H1 (cell line): Measurements from ENCODE around the gene KIR3DL1. TPM values are rescaled to one million over a fixed set of nuclear protein-coding genes. Genes with fewer than 3 reads are reported as not detected.

ENCODE experiments used
- CTCF ChIA-PET: fragments of 300-600 bp; sonication (Branson Sonifier 250); formaldehyde crosslinking; loops from one replicate; lab custom pipeline; 2021; ENCODE audit not compliant: partially characterized antibody; lab: Charles Lee
- POLR2A ChIA-PET: fragments of 300-600 bp; sonication (Branson Sonifier 250); formaldehyde crosslinking; loops from one replicate; lab custom pipeline; 2021; ENCODE audit warnings: inconsistent platforms; ENCODE audit not compliant: partially characterized antibody; lab: Charles Lee
- DNase-seq, 2 experiments: peaks; one replicate each; pipeline versions ENCODE4 v3.0.0 to v3.0.0-alpha.2; 2010 to 2022; ENCODE audit warnings: low spot score in 2 of 2, low read depth in 1 of 2, mixed read lengths in 1 of 2
- FAIRE-seq: peaks from 2 replicates; lab custom pipeline; 2011; peaks lifted over from hg19 to GRCh38; lab: Jason Lieb, UNC
- H2AFZ ChIP-seq: 2 replicates; pipeline ENCODE4 v1.8.1; 2012; ENCODE audit warnings: low read length, inconsistent platforms
- H2AK5ac ChIP-seq: 2 replicates; pipeline ENCODE4 v1.6.1; 2013; ENCODE audit warnings: low read depth, low read length
- H2BK120ac ChIP-seq: replicated peaks from 2 replicates; pipeline ENCODE3; 2013; ENCODE audit warnings: low read depth, low read length, inconsistent platforms
- H2BK12ac ChIP-seq: 2 replicates; pipeline ENCODE4 v1.6.1; 2013; ENCODE audit warnings: low read depth, low read length
- H2BK15ac ChIP-seq: 2 replicates; pipeline ENCODE4 v1.6.1; 2013; ENCODE audit warnings: low read length
- H2BK20ac ChIP-seq: 2 replicates; pipeline ENCODE4 v1.6.1; 2013; ENCODE audit warnings: low read length
- H2BK5ac ChIP-seq: 2 replicates; pipeline ENCODE4 v1.6.1; 2013; ENCODE audit warnings: low read depth, low read length
- H3K14ac ChIP-seq: 2 replicates; pipeline ENCODE4 v1.6.1; 2013; ENCODE audit warnings: inconsistent platforms; ENCODE audit not compliant: insufficient read length
- H3K18ac ChIP-seq: 2 replicates; pipeline ENCODE4 v1.6.1; 2013; ENCODE audit warnings: low read length; ENCODE audit errors: extremely low read depth
- H3K23ac ChIP-seq: 2 replicates; pipeline ENCODE4 v1.6.1; 2013; ENCODE audit warnings: inconsistent platforms; ENCODE audit not compliant: insufficient read length
- H3K23me2 ChIP-seq: 2 replicates; pipeline ENCODE4 v1.6.1; 2013; ENCODE audit warnings: low read depth, low read length
- H3K27ac ChIP-seq: 2 replicates; pipeline ENCODE4 v1.6.1; 2011; ENCODE audit warnings: low read depth, low read length, inconsistent platforms
- H3K27me3 ChIP-seq, 4 experiments: replicated peaks in 1 of 4; 1 replicate in 1 of 4; 2 replicates in 3 of 4; pipeline versions ENCODE4 v1.6.1 to v1.8.1; 2011 to 2013; ENCODE audit warnings: low read length in 3 of 4, mild to moderate bottlenecking in 3 of 4, inconsistent platforms in 2 of 4, mixed read lengths in 2 of 4, moderate library complexity in 1 of 4; ENCODE audit not compliant: control insufficient read depth in 3 of 4, insufficient read depth in 3 of 4; ENCODE audit errors: extremely low read depth in 1 of 4
- H3K36me3 ChIP-seq, 4 experiments: 2 replicates each; pipeline versions ENCODE4 v1.6.1 to v1.8.1; 2011 to 2013; ENCODE audit warnings: mild to moderate bottlenecking in 4 of 4, low read length in 3 of 4, moderate library complexity in 2 of 4, control low read depth in 1 of 4, inconsistent platforms in 1 of 4; ENCODE audit not compliant: insufficient read depth in 4 of 4, control insufficient read depth in 2 of 4
- H3K4ac ChIP-seq: replicated peaks from 2 replicates; pipeline ENCODE3; 2013; ENCODE audit warnings: low read length, low read depth, mixed read lengths, inconsistent platforms; ENCODE audit not compliant: insufficient read length
- H3K4me1 ChIP-seq, 4 experiments: replicated peaks in 1 of 4; 1 replicate in 1 of 4; 2 replicates in 3 of 4; pipeline versions ENCODE4 v1.6.1 to v1.8.1; 2011 to 2013; ENCODE audit warnings: low read length in 3 of 4, inconsistent platforms in 2 of 4, mixed read lengths in 1 of 4; ENCODE audit not compliant: insufficient read depth in 4 of 4, control insufficient read depth in 3 of 4
- H3K4me2 ChIP-seq, 2 experiments: 2 replicates each; pipeline versions ENCODE4 v1.6.1 to v1.8.1; 2011 to 2013; ENCODE audit warnings: low read depth in 2 of 2, low read length in 2 of 2, control low read depth in 1 of 2, inconsistent platforms in 1 of 2, mild to moderate bottlenecking in 1 of 2; ENCODE audit not compliant: insufficient read depth in 1 of 2
- H3K4me3 ChIP-seq, 4 experiments: fragments of 200-600, 300-600 bp in 1 of 4; sonication (generic), shearing (Covaris generic), sonication (Bioruptor Twin) in 1 of 4; 2 replicates each; pipeline versions ENCODE4 v1.5.1 to v1.8.1; 2011 to 2016; ENCODE audit warnings: low read length in 4 of 4, low read depth in 3 of 4, control low read depth in 2 of 4, inconsistent platforms in 2 of 4, mild to moderate bottlenecking in 2 of 4, mixed read lengths in 1 of 4, moderate library complexity in 1 of 4; ENCODE audit not compliant: insufficient read depth in 2 of 4; ENCODE audit errors: extremely low read depth in 1 of 4
- H3K56ac ChIP-seq: replicated peaks from 2 replicates; pipeline ENCODE3; 2013; ENCODE audit warnings: low read depth, mild to moderate bottlenecking, mixed read lengths, low read length, inconsistent platforms; ENCODE audit not compliant: insufficient read length
- H3K79me1 ChIP-seq: 2 replicates; pipeline ENCODE4 v1.6.1; 2013; ENCODE audit warnings: low read depth, low read length, control low read depth
- H3K79me2 ChIP-seq, 2 experiments: 2 replicates each; pipeline versions ENCODE4 v1.6.1 to v1.8.1; 2012 to 2013; ENCODE audit warnings: low read length in 2 of 2, mild to moderate bottlenecking in 2 of 2, inconsistent platforms in 1 of 2; ENCODE audit not compliant: insufficient read depth in 2 of 2, control insufficient read depth in 1 of 2
- H3K9ac ChIP-seq, 4 experiments: replicated peaks in 1 of 4; 1 replicate in 1 of 4; 2 replicates in 3 of 4; pipeline versions ENCODE4 v1.6.1 to v1.8.1; 2011 to 2013; ENCODE audit warnings: low read depth in 3 of 4, low read length in 3 of 4, control low read depth in 2 of 4, mild to moderate bottlenecking in 2 of 4, moderate library complexity in 2 of 4, inconsistent platforms in 1 of 4; ENCODE audit errors: extremely low read depth in 1 of 4
- H3K9me3 ChIP-seq, 2 experiments: 2 replicates each; pipeline versions ENCODE4 v1.6.1 to v1.8.1; 2012 to 2013; ENCODE audit warnings: mild to moderate bottlenecking in 2 of 2, moderate library complexity in 2 of 2, control low read depth in 1 of 2, inconsistent platforms in 1 of 2, low read depth in 1 of 2, low read length in 1 of 2, mixed read lengths in 1 of 2; ENCODE audit not compliant: insufficient read depth in 2 of 2
- H4K20me1 ChIP-seq, 2 experiments: replicated peaks in 1 of 2; 2 replicates each; pipeline versions ENCODE3 to v1.8.1; 2011 to 2013; ENCODE audit warnings: inconsistent platforms in 2 of 2, low read length in 2 of 2, mild to moderate bottlenecking in 1 of 2; ENCODE audit not compliant: insufficient read depth in 2 of 2, control insufficient read depth in 1 of 2
- H4K5ac ChIP-seq: 2 replicates; pipeline ENCODE4 v1.6.1; 2013; ENCODE audit warnings: low read length, low read depth, mixed read lengths, inconsistent platforms; ENCODE audit not compliant: insufficient read length
- H4K8ac ChIP-seq: 2 replicates; pipeline ENCODE4 v1.8.0; 2013; ENCODE audit warnings: mild to moderate bottlenecking, moderate library complexity, low read length, inconsistent platforms; ENCODE audit not compliant: insufficient read depth; ENCODE audit errors: extremely low read depth
- H4K91ac ChIP-seq: replicated peaks from 2 replicates; pipeline ENCODE3; 2013; ENCODE audit warnings: low read length, mixed read lengths, inconsistent platforms; ENCODE audit not compliant: insufficient read length
- BCL11A ChIP-seq, 2 experiments: IDR thresholded peaks; one replicate each; pipeline ENCODE4 v1.6.1; 2011; ENCODE audit warnings: low read depth in 2 of 2, low read length in 2 of 2, mild to moderate bottlenecking in 2 of 2
- EP300 ChIP-seq, 2 experiments: IDR thresholded peaks; 1 replicate in 1 of 2; 2 replicates in 1 of 2; pipeline ENCODE4 v1.6.1; 2011 to 2012; ENCODE audit warnings: low read depth in 2 of 2, low read length in 2 of 2, mild to moderate bottlenecking in 2 of 2, borderline replicate concordance in 1 of 2, inconsistent platforms in 1 of 2, moderate library complexity in 1 of 2
- FOSL1 ChIP-seq: IDR thresholded peaks from 2 replicates; pipeline ENCODE4 v1.6.1; 2011; ENCODE audit warnings: mild to moderate bottlenecking, low read depth, low read length, moderate library complexity; ENCODE audit not compliant: insufficient read depth
- HDAC6 ChIP-seq: IDR thresholded peaks from one replicate; pipeline ENCODE4 v1.7.1; 2012; ENCODE audit warnings: low read depth, mild to moderate bottlenecking, inconsistent platforms, low read length, moderate library complexity
- JUND ChIP-seq: IDR thresholded peaks from 2 replicates; pipeline ENCODE4 v1.6.1; 2011; ENCODE audit warnings: mild to moderate bottlenecking, improper control_type of control experiment, low read length
- MAFK ChIP-seq: IDR thresholded peaks from 2 replicates; pipeline ENCODE4 v1.6.1; 2012; ENCODE audit warnings: low read depth, mild to moderate bottlenecking, improper control_type of control experiment, low read length
- RAD21 ChIP-seq, 2 experiments: IDR thresholded peaks in 1 of 2; conservative IDR thresholded peaks in 1 of 2; 2 replicates each; pipeline ENCODE4 v1.6.1; 2011; ENCODE audit warnings: low read depth in 2 of 2, low read length in 2 of 2, improper control_type of control experiment in 1 of 2, inconsistent platforms in 1 of 2, mild to moderate bottlenecking in 1 of 2, moderate library complexity in 1 of 2
- RNF2 ChIP-seq: fragments of 200-900, 300-1000 bp; sonication (generic); IDR thresholded peaks from 2 replicates; pipeline ENCODE4 v1.7.1; 2016; ENCODE audit warnings: borderline replicate concordance, low read depth, mild to moderate bottlenecking, antibody characterized with exemption, low read length; ENCODE audit not compliant: poor library complexity, severe bottlenecking; ENCODE audit errors: missing control alignments
- SIN3A ChIP-seq, 2 experiments: IDR thresholded peaks in 1 of 2; conservative IDR thresholded peaks in 1 of 2; 2 replicates each; pipeline ENCODE4 v1.6.1; 2011 to 2012; ENCODE audit warnings: low read length in 2 of 2, improper control_type of control experiment in 1 of 2, low read depth in 1 of 2, mild to moderate bottlenecking in 1 of 2
- TBP ChIP-seq: IDR thresholded peaks from 2 replicates; pipeline ENCODE4 v1.6.1; 2011; ENCODE audit warnings: low read depth, low read length, improper control_type of control experiment
- YY1 ChIP-seq: IDR thresholded peaks from 2 replicates; pipeline ENCODE4 v1.6.1; 2011; ENCODE audit warnings: low read depth, mild to moderate bottlenecking, low read length
- ZNF274 ChIP-seq: IDR thresholded peaks from 2 replicates; pipeline ENCODE4 v1.7.0; 2012; ENCODE audit warnings: low read length, borderline replicate concordance; ENCODE audit errors: extremely low read depth
- WGBS, 2 experiments: shearing (Covaris generic) in 1 of 2; methylation state at CpG; one replicate each; pipeline versions ENCODE4 v1.1.6 to v1.1.7; 2013 to 2015; ENCODE audit warnings: low lambda C conversion rate in 2 of 2, mixed read lengths in 2 of 2, inconsistent platforms in 1 of 2, low coverage in 1 of 2, missing lambda C conversion rate in 1 of 2; ENCODE audit not compliant: insufficient replicate concordance in 2 of 2, insufficient coverage in 1 of 2, insufficient read length in 1 of 2; ENCODE audit errors: extremely low coverage in 1 of 2, missing lambda C conversion rate in 1 of 2; 5-methylcytosine and 5-hydroxymethylcytosine counted together
- polyA plus RNA-seq, 7 experiments: library from polyadenylated mRNA; depleted of rRNA in 3 of 7; stranded (reverse) in 5 of 7; unstranded in 2 of 7; fragments of >200 nt in 5 of 7; fragments of 200-250 nt in 2 of 7; gene quantifications; 1 replicate in 5 of 7; 2 replicates in 1 of 7; 4 replicates in 1 of 7; pipeline versions ENCODE4 v1.2.1 to v1.2.3, GENCODE V29; 2011 to 2013; ENCODE audit warnings: missing spikeins in 2 of 7, mixed read lengths in 2 of 7
- total RNA-seq: library from RNA; stranded (reverse); fragmentation: NEBNext Ultra II Directional; extraction: Animal tissue kit (Norgen Biotek cat#: 25700); gene quantifications from 2 replicates; pipeline ENCODE4 v1.2.1, GENCODE V29; 2021

The KIR3DL1 gene
- total and polyA plus RNA-seq, 2 of the 8 experiments (the other 6 are each of a cell fraction or from before 2014, with no cell fraction given): not detected

GRCh38 chr19:54873990-54874389, 57.7 kb downstream of the KIR3DL1 start, which contains the start of gene FCAR:
FCAR (plus strand) TSS chr19:54874235; CDS start chr19:54874290, 55 bp downstream.
- POLR2A ChIA-PET: no interaction called here
- no peak for FAIRE-seq
- DNase-seq: no peak
- TF ChIP-seq FOSL1 (no peak), SIN3A (conservative IDR thresholded peaks at IDR 0.05 in 1 of 2, IDR thresholded peaks at IDR 0.05 in 1 of 2; ENCODE audit: low read depth in 1 of 2, low read length in 2 of 2) (no peak), ZNF274 (no peak), BCL11A (IDR thresholded peaks at IDR 0.05; ENCODE audit: low read depth in 2 of 2, low read length in 2 of 2) (no peak), YY1 (no peak), RAD21 (IDR thresholded peaks at IDR 0.05 in 1 of 2, conservative IDR thresholded peaks at IDR 0.05 in 1 of 2; ENCODE audit: low read depth in 2 of 2, low read length in 2 of 2) (no peak), RNF2 (no peak), EP300 (IDR thresholded peaks at IDR 0.05; ENCODE audit: borderline replicate concordance in 1 of 2, low read depth in 2 of 2, low read length in 2 of 2) (no peak), MAFK (no peak), TBP (no peak), JUND (no peak), HDAC6 (no peak)

More at GRCh38 chr19:54873990-54874389, 57.7 kb downstream of the KIR3DL1 start, which contains the start of gene FCAR:
- Histone ChIP-seq H3K14ac (no peak within 1 kb of the TSS), H3K56ac (no peak within 1 kb of the TSS), H2BK20ac (no peak within 1 kb of the TSS), H3K79me2 (no peaks in the 10 kb centered on the region), H3K4me2 (no peak within 1 kb of the TSS), H3K9me3 (peaks cover 0 to 3% of the 10 kb centered on the region in 2 experiments; a peak in 2 of 4 replicates), H4K20me1 (no peaks in the 10 kb centered on the region), H3K4me1 (no peaks in the 10 kb centered on the region), H4K91ac (no peak within 1 kb of the TSS), H4K8ac (no peak within 1 kb of the TSS), H3K4me3 (no peak within 1 kb of the TSS), H3K9ac (no peak within 1 kb of the TSS), H3K27me3 (no peaks in the 10 kb centered on the region), H2AFZ (no peak within 1 kb of the TSS), H3K36me3 (no peaks in the 10 kb centered on the region), H3K4ac (no peak within 1 kb of the TSS), H3K23ac (no peak within 1 kb of the TSS), H2BK12ac (no peak within 1 kb of the TSS), H3K27ac (no peak within 1 kb of the TSS), H3K79me1 (no peaks in the 10 kb centered on the region), H4K5ac (no peak within 1 kb of the TSS), H3K18ac (no peak within 1 kb of the TSS), H3K23me2 (no peaks in the 10 kb centered on the region), H2BK5ac (no peak within 1 kb of the TSS), H2AK5ac (no peak within 1 kb of the TSS), H2BK15ac (no peak within 1 kb of the TSS), H2BK120ac (no peak within 1 kb of the TSS)
- CTCF ChIA-PET: no interaction called here
- WGBS, 2 experiments: 87% methylated on average over 8 of the region's 8 CpGs; no CpG with 5 or more reads in 1 of the 2 experiments
